GM12872 (cell line): ENCODE data around the gene ULBP1.
A peak's percentile ranks its signal among the peaks of the same experiment; 100 is the strongest.

ENCODE experiments used
- CTCF ChIP-seq: IDR thresholded peaks from 3 replicates; pipeline ENCODE4 v1.5.1; 2011; ENCODE audit warnings: low read depth, mild to moderate bottlenecking, low read length, moderate library complexity; ENCODE audit not compliant: insufficient read depth

The ULBP1 gene

DNA sequence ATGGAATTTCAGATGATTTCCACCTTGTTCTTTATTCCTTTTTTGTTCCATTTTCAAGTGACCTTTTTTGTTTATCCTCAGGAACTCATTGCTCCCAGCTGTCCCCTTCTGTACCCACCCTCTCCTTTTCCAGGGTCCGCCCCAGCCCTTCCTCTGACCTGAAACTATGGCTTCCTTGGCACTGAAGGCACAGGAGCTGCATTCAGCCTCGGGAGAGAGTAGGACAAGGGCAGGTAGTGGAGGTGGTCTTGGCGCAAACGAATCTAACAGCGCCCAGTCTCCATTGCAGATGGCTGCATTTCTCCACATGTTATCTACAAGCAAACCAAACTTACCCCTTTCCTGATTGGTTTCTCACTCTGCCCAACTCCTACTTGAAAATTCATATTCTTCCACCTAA is 30.7 kb upstream of the ULBP1 start:
- no peak for TF ChIP-seq CTCF

DNA sequence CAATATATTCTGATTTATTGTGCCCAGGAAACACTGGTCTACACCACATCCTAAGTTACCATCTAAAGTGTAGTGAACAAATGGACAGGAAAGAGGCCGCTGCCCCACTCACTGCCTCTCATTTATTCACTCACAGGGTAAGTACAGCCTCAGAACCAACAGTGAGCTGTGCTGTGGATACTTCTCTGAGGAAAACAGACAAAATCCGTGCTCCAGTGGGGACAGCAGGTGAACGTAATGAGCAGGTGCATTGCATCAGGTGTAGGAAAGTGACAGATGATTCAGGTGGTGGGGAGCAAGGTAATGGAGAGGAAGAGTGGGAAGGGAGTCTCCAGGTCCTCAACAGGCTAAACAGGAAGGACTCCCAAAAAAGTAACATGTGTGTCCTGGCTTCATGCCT is 30.3 kb upstream of the ULBP1 start:
- no peak for TF ChIP-seq CTCF

DNA sequence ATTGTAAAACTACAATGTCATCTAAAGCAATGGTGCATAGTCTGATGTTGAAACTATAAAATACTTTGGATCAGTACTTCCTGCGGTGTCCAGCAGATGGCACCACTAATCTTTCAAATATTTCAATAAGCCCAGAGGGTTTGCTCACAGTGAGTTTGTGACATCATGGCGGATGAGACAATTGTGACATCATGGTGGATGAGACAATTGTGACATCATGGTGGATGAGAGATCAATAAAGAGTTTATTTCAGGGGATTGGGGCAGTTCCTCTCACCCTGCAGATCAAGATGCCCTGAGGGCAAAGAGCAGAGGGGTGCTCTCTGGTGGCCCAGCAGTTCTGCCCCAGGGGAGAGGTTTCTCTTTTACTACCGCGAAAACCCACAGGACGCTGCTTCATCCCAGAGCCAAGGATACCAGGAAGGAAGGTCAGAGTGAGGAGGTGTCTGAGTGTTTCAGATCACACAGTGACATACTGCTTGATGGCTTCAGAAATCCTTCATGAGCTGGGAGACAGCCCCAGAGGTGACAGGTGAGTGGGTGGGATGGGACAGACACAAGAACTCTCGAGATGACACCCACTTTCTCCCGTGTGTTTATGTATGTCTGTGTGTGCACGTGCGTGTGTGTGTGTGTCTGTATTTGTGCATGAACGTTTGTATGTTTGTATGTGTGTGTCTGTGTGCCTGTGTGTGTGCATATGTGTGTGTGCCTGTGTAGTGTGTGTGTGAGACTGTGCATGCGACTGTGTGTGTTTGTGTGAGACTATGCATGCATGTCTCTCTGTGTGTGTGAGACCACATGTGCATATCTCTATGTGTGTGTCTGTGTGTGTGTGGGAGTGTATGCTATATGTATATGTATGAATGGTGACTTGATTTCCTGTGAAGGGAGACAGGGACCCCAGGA is 29.2 kb upstream of the ULBP1 start:
- peak; percentile 63 for TF ChIP-seq CTCF

DNA sequence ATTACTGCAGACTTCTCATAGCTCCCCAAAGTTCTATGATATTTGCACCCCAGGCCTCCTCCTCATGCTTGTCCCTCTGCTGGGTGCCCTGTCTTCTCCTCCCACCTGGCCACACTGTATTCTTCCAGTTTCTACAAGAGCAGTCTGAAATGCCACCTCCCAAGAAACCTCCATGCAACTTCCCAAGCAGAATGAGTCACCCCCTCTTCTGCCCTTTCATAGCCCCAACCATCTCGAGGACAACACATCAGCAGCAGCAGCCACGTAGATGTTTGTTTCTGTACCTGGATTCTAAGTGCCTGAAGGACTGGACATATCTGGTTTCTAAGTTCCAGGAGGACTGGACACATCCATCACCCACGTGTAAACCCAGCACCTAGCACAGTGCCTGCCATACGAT is 28.5 kb upstream of the ULBP1 start:
- no peak for TF ChIP-seq CTCF

DNA sequence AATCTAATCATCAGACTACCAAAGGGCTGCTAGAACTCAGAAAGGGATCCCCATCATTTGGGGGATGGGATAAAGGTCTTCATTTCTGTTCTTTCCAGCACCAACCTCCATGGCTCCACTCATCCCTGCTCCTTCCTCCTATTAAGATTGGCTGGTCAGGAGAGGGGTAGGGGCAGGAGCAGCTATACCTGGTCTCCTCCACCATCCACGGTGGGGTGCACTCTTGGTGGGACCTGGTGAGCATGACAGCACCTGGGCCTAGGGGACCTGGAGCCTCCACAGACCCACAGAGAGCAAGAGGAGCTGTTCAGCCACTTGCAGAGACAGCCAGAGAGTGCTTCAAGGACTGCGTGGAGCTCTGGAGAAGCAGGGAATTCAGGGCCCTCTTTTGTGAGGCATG is 28.1 kb upstream of the ULBP1 start:
- no peak for TF ChIP-seq CTCF

DNA sequence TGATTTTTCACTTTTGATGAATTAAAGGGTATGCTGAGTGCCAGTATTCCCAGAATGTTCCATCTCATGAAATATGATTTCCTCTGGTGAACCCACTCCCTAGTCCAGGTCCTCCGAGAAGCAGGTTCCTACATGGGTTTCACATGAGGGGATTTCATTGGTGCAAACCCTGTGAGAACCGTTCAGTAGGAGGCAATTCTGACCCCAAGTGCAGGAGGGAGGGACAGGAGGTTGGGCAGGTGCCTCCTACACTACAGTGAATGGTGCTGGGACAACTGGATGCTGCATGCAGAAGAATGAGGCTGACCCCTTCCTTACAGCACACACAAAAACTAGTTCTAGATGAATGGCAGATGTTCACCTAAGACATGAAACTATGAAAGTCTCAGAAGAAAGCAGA is 27.0 kb upstream of the ULBP1 start:
- TF ChIP-seq CTCF: no peak

DNA sequence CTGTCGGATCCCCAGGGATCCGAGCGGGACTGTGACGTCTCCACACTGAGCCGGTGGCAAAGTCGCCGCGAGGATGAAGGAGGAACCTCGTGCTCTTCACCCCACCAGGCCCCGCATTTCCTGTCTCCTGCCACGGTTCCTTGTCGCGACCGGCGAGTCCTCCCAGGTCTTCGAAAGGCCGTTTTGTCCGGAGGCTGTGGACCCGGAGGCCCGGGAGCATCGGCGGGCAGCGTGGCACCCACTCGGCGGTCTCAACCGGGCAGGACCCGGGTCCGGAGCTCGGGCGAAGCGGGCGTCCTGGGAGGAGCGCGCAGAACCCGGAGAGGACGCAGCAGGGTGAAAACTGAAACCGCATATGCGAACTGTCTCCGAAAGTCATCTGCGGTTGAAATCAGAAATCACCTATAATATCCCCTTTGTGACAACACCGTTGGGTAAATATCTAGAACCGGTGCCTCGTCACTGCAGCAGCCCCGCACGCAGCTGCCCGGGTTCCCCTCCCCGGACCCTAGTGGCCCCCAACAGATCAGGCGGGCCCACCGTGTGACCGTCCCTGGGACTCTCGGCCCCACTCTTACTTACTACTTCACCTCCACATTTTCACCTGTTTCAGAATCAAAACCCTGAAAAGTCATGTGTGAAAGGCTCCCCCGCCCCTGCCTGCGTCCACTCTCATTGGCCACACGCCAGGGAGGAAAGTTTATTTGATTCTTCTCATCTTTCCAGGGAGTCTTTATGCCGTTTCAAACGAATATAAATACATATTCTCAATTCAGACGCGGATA is 25.0 kb upstream of the ULBP1 start:
- TF ChIP-seq CTCF: no peak
